Colonic mucosa (tissue), 4 donors: ENCODE measurements around the gene FANCF. TPM values are rescaled to one million over a fixed set of nuclear protein-coding genes. Genes with fewer than 3 reads are reported as not detected.

Source experiments
- DNase-seq: peaks from one replicate; pipeline ENCODE4 v3.0.0-alpha.2; 2020
- H3K27ac ChIP-seq: fragments of 200-600 bp; one replicate; pipeline ENCODE4 v1.8.0; 2021
- H3K27me3 ChIP-seq: fragments of 200-600 bp; one replicate; pipeline ENCODE4 v1.8.0; 2021
- H3K36me3 ChIP-seq: fragments of 200-600 bp; one replicate; pipeline ENCODE4 v1.8.0; 2021
- H3K4me1 ChIP-seq: fragments of 200-600 bp; one replicate; pipeline ENCODE4 v1.8.0; 2021; ENCODE audit warnings: mild to moderate bottlenecking
- H3K4me3 ChIP-seq: fragments of 200-600 bp; one replicate; pipeline ENCODE4 v1.8.0; 2021
- H3K9ac ChIP-seq, 2 donors: one replicate each; pipeline ENCODE4 v1.7.0; 2013; ENCODE audit warnings: control low read depth in 2 of 2, low read depth in 2 of 2, low read length in 2 of 2
- H3K9me3 ChIP-seq: fragments of 200-600 bp; one replicate; pipeline ENCODE4 v1.8.0; 2021
- CTCF ChIP-seq: fragments of 200-600 bp; IDR thresholded peaks from one replicate; pipeline ENCODE4 v1.8.0; 2022; ENCODE audit warnings: antibody characterized with exemption, mild to moderate bottlenecking
- intact Hi-C: fragments of 100-400 bp; cut with DNase I; formaldehyde crosslinking; loops from one replicate; pipeline ENCODE4 v1.14.1; 2022
- total RNA-seq, 2 donors: library from RNA; stranded (reverse); fragmentation: NEBNext Ultra II Directional in 1 of 2; extraction: Animal tissue kit (Norgen Biotek cat#: 25700) in 1 of 2; gene quantifications; one replicate each; pipeline ENCODE4 v1.2.1, GENCODE V29; 2021
- donor health status: healthy.
- donor health status: DM: no; HTN: no; CAD: no.
- donor health status: DM: no; HTN: no; CAD: no.

Gene FANCF
- total RNA-seq, 2 donors from 2014 or later: 13.4 to 18.8 TPM

- intact Hi-C loops: no loop called here
- Histone ChIP-seq H3K9me3 (no peaks in the 10 kb centered on the region), H3K36me3 (no peaks in the 10 kb centered on the region), H3K9ac (no peak overlapping the region), H3K27me3 (no peaks in the 10 kb centered on the region), H3K4me3 (no peak overlapping the region), H3K27ac (no peak overlapping the region), H3K4me1 (no peaks in the 10 kb centered on the region)
- no peak for TF ChIP-seq CTCF
- no peak for DNase-seq
Observed at GRCh38 chr11:22583963-22584492, 41.6 kb downstream of the FANCF start.

- no peak for TF ChIP-seq CTCF
- Histone ChIP-seq H3K9ac (no peak overlapping the region), H3K4me3 (no peak overlapping the region), H3K27me3 (no peaks in the 10 kb centered on the region), H3K36me3 (no peaks in the 10 kb centered on the region), H3K9me3 (no peaks in the 10 kb centered on the region), H3K27ac (no peak overlapping the region), H3K4me1 (no peaks in the 10 kb centered on the region)
- no peak for DNase-seq
- intact Hi-C loops: no loop called here
Observed at GRCh38 chr11:22582151-22582410, 43.5 kb downstream of the FANCF start.

- no peak for TF ChIP-seq CTCF
- Histone ChIP-seq H3K27me3 (no peaks in the 10 kb centered on the region), H3K36me3 (no peaks in the 10 kb centered on the region), H3K27ac (no peak overlapping the region), H3K9me3 (no peaks in the 10 kb centered on the region), H3K4me3 (no peak overlapping the region), H3K9ac (no peak overlapping the region), H3K4me1 (no peaks in the 10 kb centered on the region)
- no peak for DNase-seq
- intact Hi-C loops: no loop called here
Observed at GRCh38 chr11:22581354-22582150, 44.1 kb downstream of the FANCF start.

- H3K36me3 ChIP-seq: no peaks in the 10 kb centered on the region
- no peak overlapping the region for H3K27ac ChIP-seq
- no peak overlapping the region for H3K9ac ChIP-seq
- intact Hi-C loops: no loop called here
- no peaks in the 10 kb centered on the region for H3K4me1 ChIP-seq
- H3K4me3 ChIP-seq: no peak overlapping the region
- H3K9me3 ChIP-seq: no peaks in the 10 kb centered on the region
- no peak for DNase-seq
- H3K27me3 ChIP-seq: no peaks in the 10 kb centered on the region
- no peak for TF ChIP-seq CTCF
Observed at GRCh38 chr11:22577854-22578253, 47.8 kb downstream of the FANCF start.

Other genes with a start within 250 kb of the FANCF start
- 1 to 10 TPM; 1.6 to 2.3 TPM for gene GAS2, start 40.8 kb upstream of the FANCF start, total RNA-seq
- 10 to 100 TPM; 20.6 to 30.0 TPM for gene SVIP, start 204.0 kb upstream of the FANCF start, total RNA-seq
- not detected for gene CCDC179, start 234.7 kb upstream of the FANCF start, total RNA-seq